Brain microvascular endothelial cell (primary cell): Measurements from ENCODE around the gene EPHA6.

Experiments used
- DNase-seq: peaks from one replicate; pipeline ENCODE4 v3.0.0-alpha.2; 2020
- H3K27ac ChIP-seq: fragments of 250-450 bp; sonication (Bioruptor Pico); 2 replicates; pipeline ENCODE4 v1.5.1; 2020; ENCODE audit warnings: mild to moderate bottlenecking, moderate library complexity
- H3K27me3 ChIP-seq: fragments of 250-450 bp; sonication (Bioruptor Pico); replicated peaks from 2 replicates; pipeline ENCODE4 v1.5.1; 2020; ENCODE audit warnings: mild to moderate bottlenecking
- H3K36me3 ChIP-seq: fragments of 250-450 bp; sonication (Bioruptor Pico); replicated peaks from 2 replicates; pipeline ENCODE4 v1.5.1; 2020; ENCODE audit warnings: mild to moderate bottlenecking
- H3K4me3 ChIP-seq: 2 replicates; pipeline ENCODE4 v1.5.1; 2011; ENCODE audit warnings: low read depth, mild to moderate bottlenecking, control low read depth, low read length, moderate library complexity
- CTCF ChIP-seq: IDR thresholded peaks from 2 replicates; pipeline ENCODE4 v1.5.1; 2011; ENCODE audit warnings: low read depth, mild to moderate bottlenecking, moderate library complexity, low read length, control low read depth, inconsistent platforms; ENCODE audit errors: missing control alignments
- in situ Hi-C: cut with HindIII; loops from 2 replicates; pipeline ENCODE4 v1.10.0; 2017; ENCODE audit warnings: low sequenced_read_pairs, low pct_ligation_motif_present

The EPHA6 gene

GRCh38 chr3:97306226-97306625, 491.8 kb downstream of the EPHA6 start:
- Histone ChIP-seq H3K27me3 (no peaks in the 10 kb centered on the region), H3K27ac (no peak overlapping the region), H3K36me3 (no peaks in the 10 kb centered on the region), H3K4me3 (no peak overlapping the region)
- DNase-seq, result no peak
- in situ Hi-C loops, result no loop called here
- TF ChIP-seq CTCF, result no peak

- TF ChIP-seq CTCF, result no peak
- no peak overlapping the region for H3K27ac ChIP-seq
- in situ Hi-C loops, result no loop called here
- no peaks in the 10 kb centered on the region for H3K36me3 ChIP-seq
- H3K4me3 ChIP-seq, result no peak overlapping the region
- no peak for DNase-seq
- no peaks in the 10 kb centered on the region for H3K27me3 ChIP-seq
Measured at GRCh38 chr3:97338375-97338774, 524.0 kb downstream of the EPHA6 start.

GRCh38 chr3:97340940-97341339, 526.5 kb downstream of the EPHA6 start:
- in situ Hi-C loops, result no loop called here

GRCh38 chr3:97347780-97348179, 533.4 kb downstream of the EPHA6 start:
- H3K27ac ChIP-seq, result no peak overlapping the region
- TF ChIP-seq CTCF, result no peak
- H3K4me3 ChIP-seq, result no peak overlapping the region
- in situ Hi-C loops, result no loop called here
- H3K27me3 ChIP-seq, result no peaks in the 10 kb centered on the region
- DNase-seq, result no peak
- no peaks in the 10 kb centered on the region for H3K36me3 ChIP-seq

More at GRCh38 chr3:97340940-97341339, 526.5 kb downstream of the EPHA6 start:
- DNase-seq, result no peak
- TF ChIP-seq CTCF, result no peak
- Histone ChIP-seq H3K36me3 (no peaks in the 10 kb centered on the region), H3K4me3 (no peak overlapping the region), H3K27me3 (no peaks in the 10 kb centered on the region), H3K27ac (no peak overlapping the region)

GRCh38 chr3:97350971-97351370, 536.6 kb downstream of the EPHA6 start:
- in situ Hi-C loops, result no loop called here
- H3K4me3 ChIP-seq, result no peak overlapping the region
- TF ChIP-seq CTCF, result no peak
- no peak overlapping the region for H3K27ac ChIP-seq
- no peak for DNase-seq
- H3K27me3 ChIP-seq, result no peaks in the 10 kb centered on the region
- H3K36me3 ChIP-seq, result no peaks in the 10 kb centered on the region

- DNase-seq, result no peak
- Histone ChIP-seq H3K4me3 (no peak overlapping the region), H3K27ac (no peak overlapping the region), H3K27me3 (no peaks in the 10 kb centered on the region), H3K36me3 (no peaks in the 10 kb centered on the region)
- in situ Hi-C loops, result no loop called here
- TF ChIP-seq CTCF, result no peak
Measured at GRCh38 chr3:97353176-97353575, 538.8 kb downstream of the EPHA6 start.
